Mammary epithelial cell (primary cell): ENCODE measurements around the gene OSBP2.

Source experiments
- CTCF ChIP-seq, 2 donors: IDR thresholded peaks in 1 of 2; conservative IDR thresholded peaks in 1 of 2; 2 replicates each; pipeline ENCODE4 v1.5.1; 2011 to 2012; ENCODE audit warnings: inconsistent platforms in 2 of 2, low read length in 2 of 2, mild to moderate bottlenecking in 2 of 2, control low read depth in 1 of 2, low read depth in 1 of 2; ENCODE audit not compliant: insufficient read depth in 1 of 2; ENCODE audit errors: extremely low read depth in 1 of 2
- EZH2 ChIP-seq: IDR thresholded peaks from 2 replicates; pipeline ENCODE4 v1.6.1; 2012; ENCODE audit warnings: low read length, inconsistent platforms, borderline replicate concordance

- TF ChIP-seq CTCF (conservative IDR thresholded peaks at IDR 0.05 in 1 of 2, IDR thresholded peaks at IDR 0.05 in 1 of 2; ENCODE audit: extremely low read depth in 1 of 2, insufficient read depth in 1 of 2, low read depth in 1 of 2, low read length in 2 of 2) (no peak), EZH2 (no peak)
These were observed 175.2 kb downstream of the OSBP2 start for GRCh38 chr22:30869667-30870395.
